Measurements from ENCODE around the gene CRNKL1. TPM values are rescaled to one million over a fixed set of nuclear protein-coding genes. Genes with fewer than 3 reads are reported as not detected.

Gene CRNKL1
- polyA plus RNA-seq, 3 donors, result 4.0 to 7.4 (median 5.9) TPM

- no peak for DNase-seq
- no peak overlapping the region for H3K9ac ChIP-seq (ENCODE audit: insufficient read depth, low read length, poor library complexity, severe bottlenecking)
- intact Hi-C loops (cut with micrococcal nuclease), result loop anchor here (5.0 to 10.0 kb wide), 3 partner anchors 89 to 297 kb away; no protein-coding TSS in a partner anchor
- peak overlapping the region in 2 of 7 donors; percentile 46 to 50 for H3K27ac Mint-ChIP-seq
- H3K79me2 ChIP-seq (ENCODE audit: insufficient read depth, low read length), result peaks cover 77% of the 10 kb centered on the region
- no peaks in the 10 kb centered on the region for H3K27me3 Mint-ChIP-seq (ENCODE audit: low read depth in 3 of 3)
- H3K27ac ChIP-seq (ENCODE audit: low read depth in 1 of 2, low read length in 2 of 2), result peak overlapping the region in 1 of 2 donors; percentile 14
- peaks cover 21% of the 10 kb centered on the region for H3K4me1 Mint-ChIP-seq
- WGBS (ENCODE audit: insufficient coverage), result no CpG with 5 or more reads among the region's 1 CpG
- H3K27me3 ChIP-seq (ENCODE audit: control insufficient read depth in 2 of 2, insufficient read depth in 2 of 2, low read length in 2 of 2), result no peaks in the 10 kb centered on the region
- peaks cover 0 to 2% (median 0%) of the 10 kb centered on the region in 7 donors for H3K9me3 Mint-ChIP-seq
- H3K9me3 ChIP-seq (replicated peaks in 1 of 2; ENCODE audit: control insufficient read depth in 1 of 2, insufficient read depth in 1 of 2, low read length in 2 of 2), result no peaks in the 10 kb centered on the region
- no peak for TF ChIP-seq CTCF (IDR thresholded peaks at IDR 0.05)
- H3K4me3 Mint-ChIP-seq, result no peak overlapping the region
- H3K36me3 ChIP-seq (replicated peaks in 1 of 2; ENCODE audit: control insufficient read depth in 1 of 2, insufficient read depth in 2 of 2, low read length in 2 of 2), result peaks cover 49 to 89% of the 10 kb centered on the region in 2 donors
- H4K20me1 ChIP-seq (ENCODE audit: insufficient read depth, low read length), result peaks cover 59% of the 10 kb centered on the region
- H2AFZ ChIP-seq (ENCODE audit: insufficient read depth, low read depth, low read length, poor library complexity, severe bottlenecking), result no peak overlapping the region
- no peak overlapping the region for H3K4me3 ChIP-seq (replicated peaks in 1 of 3; ENCODE audit: low read depth in 2 of 3, low read length in 3 of 3)
- H3K4me2 ChIP-seq (replicated peaks; ENCODE audit: extremely low read depth, low read length, poor library complexity, severe bottlenecking), result no peak overlapping the region
- peaks cover 17 to 28% of the 10 kb centered on the region in 2 donors for H3K4me1 ChIP-seq (ENCODE audit: control insufficient read depth in 1 of 2, insufficient read depth in 2 of 2, low read length in 2 of 2)
- peaks cover 69 to 77% of the 10 kb centered on the region in 2 donors for H3K36me3 Mint-ChIP-seq
Observed at GRCh38 chr20:19991308-19991707, 61.0 kb downstream of the CRNKL1 start.

DNA sequence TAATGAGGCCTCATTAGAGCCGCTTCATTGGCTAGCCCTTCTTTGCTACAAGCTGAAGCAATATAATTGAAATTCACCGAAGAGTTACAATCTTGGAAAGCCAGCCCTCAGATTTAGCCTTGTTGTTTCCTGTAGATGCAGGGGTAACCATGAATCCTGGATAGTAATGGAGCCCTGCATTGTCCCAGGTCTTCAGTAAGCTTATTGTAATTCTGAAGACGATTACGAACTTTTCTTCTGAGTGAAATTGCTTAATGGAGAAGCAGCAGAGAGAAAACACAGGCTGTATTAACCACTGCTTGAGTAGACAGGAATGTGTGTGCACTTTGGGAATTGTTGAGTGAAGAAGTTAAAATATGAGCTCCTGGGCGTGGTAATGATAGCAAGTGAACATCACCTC is 61.4 kb downstream of the CRNKL1 start:
- H3K4me3 Mint-ChIP-seq, result no peak overlapping the region
- H3K27ac Mint-ChIP-seq, result no peak overlapping the region
- no peaks in the 10 kb centered on the region for H3K27me3 ChIP-seq (ENCODE audit: control insufficient read depth in 2 of 2, insufficient read depth in 2 of 2, low read length in 2 of 2)
- intact Hi-C loops (cut with micrococcal nuclease), result loop anchor here (5.0 to 10.0 kb wide), 3 partner anchors 89 to 296 kb away; no protein-coding TSS in a partner anchor
- H3K4me1 Mint-ChIP-seq, result peaks cover 22% of the 10 kb centered on the region
- H4K20me1 ChIP-seq (ENCODE audit: insufficient read depth, low read length), result peaks cover 64% of the 10 kb centered on the region
- H3K9ac ChIP-seq (ENCODE audit: insufficient read depth, low read length, poor library complexity, severe bottlenecking), result no peak overlapping the region
- TF ChIP-seq CTCF (IDR thresholded peaks at IDR 0.05), result no peak
- peaks cover 67 to 75% of the 10 kb centered on the region in 2 donors for H3K36me3 Mint-ChIP-seq
- H3K4me2 ChIP-seq (replicated peaks; ENCODE audit: extremely low read depth, low read length, poor library complexity, severe bottlenecking), result no peak overlapping the region
- H3K4me3 ChIP-seq (replicated peaks in 1 of 3; ENCODE audit: low read depth in 2 of 3, low read length in 3 of 3), result no peak overlapping the region
- 93% methylated on average over 4 of the region's 5 CpGs for WGBS (ENCODE audit: insufficient coverage)
- H3K4me1 ChIP-seq (ENCODE audit: control insufficient read depth in 1 of 2, insufficient read depth in 2 of 2, low read length in 2 of 2), result peaks cover 16 to 29% of the 10 kb centered on the region in 2 donors
- H3K27ac ChIP-seq (ENCODE audit: low read depth in 1 of 2, low read length in 2 of 2), result peak overlapping the region in 1 of 2 donors; percentile 14
- no peaks in the 10 kb centered on the region for H3K27me3 Mint-ChIP-seq (ENCODE audit: low read depth in 3 of 3)
- peaks cover 0 to 2% (median 0%) of the 10 kb centered on the region in 7 donors for H3K9me3 Mint-ChIP-seq
- H3K36me3 ChIP-seq (replicated peaks in 1 of 2; ENCODE audit: control insufficient read depth in 1 of 2, insufficient read depth in 2 of 2, low read length in 2 of 2), result peaks cover 47 to 85% of the 10 kb centered on the region in 2 donors
- H3K79me2 ChIP-seq (ENCODE audit: insufficient read depth, low read length), result peaks cover 81% of the 10 kb centered on the region
- H2AFZ ChIP-seq (ENCODE audit: insufficient read depth, low read depth, low read length, poor library complexity, severe bottlenecking), result no peak overlapping the region
- H3K9me3 ChIP-seq (replicated peaks in 1 of 2; ENCODE audit: control insufficient read depth in 1 of 2, insufficient read depth in 1 of 2, low read length in 2 of 2), result no peaks in the 10 kb centered on the region
- DNase-seq, result no peak
